Activated CD4-positive, alpha-beta T cell treated with anti-CD3 and anti-CD28 coated beads for 1 hour (primary cell): ENCODE results near the gene ALKBH5.
"Not testable (repeated sequence)": the region's sequence is repeated elsewhere in the genome, so short reads cannot be mapped to it uniquely, and the experiment has no call there.

Experiments used
- DNase-seq: peaks from one replicate; pipeline ENCODE4 v3.0.0-alpha.2; 2020

The ALKBH5 gene

GRCh38 chr17:18187226-18187625 is 3.6 kb downstream of the ALKBH5 start:
- DNase-seq = no peak

- no peak for DNase-seq
Observed at GRCh38 chr17:18187821-18188761, 4.5 kb downstream of the ALKBH5 start.

GRCh38 chr17:18190628-18191235 is 7.1 kb downstream of the ALKBH5 start:
- DNase-seq = no peak

GRCh38 chr17:18191236-18191667 is 7.6 kb downstream of the ALKBH5 start:
- no peak for DNase-seq

- DNase-seq = no peak
Observed at GRCh38 chr17:18191967-18192366, 8.3 kb downstream of the ALKBH5 start.

- no peak for DNase-seq
Observed at GRCh38 chr17:18194394-18194793, 10.8 kb downstream of the ALKBH5 start.

- DNase-seq = no peak
Observed at GRCh38 chr17:18194804-18195203, 11.2 kb downstream of the ALKBH5 start.

- DNase-seq = no peak
Observed at GRCh38 chr17:18195246-18195645, 11.6 kb downstream of the ALKBH5 start.

- DNase-seq = no peak
Observed at GRCh38 chr17:18197535-18198194, 14.0 kb downstream of the ALKBH5 start.

GRCh38 chr17:18198530-18198929 is 14.9 kb downstream of the ALKBH5 start:
- no peak for DNase-seq

- DNase-seq = no peak
Observed at GRCh38 chr17:18201108-18201507, 17.5 kb downstream of the ALKBH5 start.

GRCh38 chr17:18203308-18203707 is 19.7 kb downstream of the ALKBH5 start:
- DNase-seq = no peak

- DNase-seq = no peak
Observed at GRCh38 chr17:18205861-18206260, 22.2 kb downstream of the ALKBH5 start.

GRCh38 chr17:18206962-18207361 is 23.3 kb downstream of the ALKBH5 start:
- no peak for DNase-seq

- DNase-seq = no peak
Observed at GRCh38 chr17:18208092-18208491, 24.5 kb downstream of the ALKBH5 start.

- no peak for DNase-seq
Observed at GRCh38 chr17:18213666-18214270, 30.1 kb downstream of the ALKBH5 start.

- not testable (repeated sequence) for DNase-seq
Observed at GRCh38 chr17:18216906-18217305, 33.3 kb downstream of the ALKBH5 start.

GRCh38 chr17:18217412-18218015 is 33.9 kb downstream of the ALKBH5 start:
- DNase-seq = peak; percentile 54

GRCh38 chr17:18218756-18219415 is 35.3 kb downstream of the ALKBH5 start:
- no peak for DNase-seq

GRCh38 chr17:18224053-18224386 is 40.4 kb downstream of the ALKBH5 start:
- no peak for DNase-seq

- no peak for DNase-seq
Observed at GRCh38 chr17:18224387-18225120, 40.9 kb downstream of the ALKBH5 start.
